Measurements from ENCODE around the gene CAST.

Gene CAST

GRCh38 chr5:96660971-96661854 lies 963 bp upstream of the CAST start:
- peak overlapping the region; percentile 93 for H3K27ac ChIP-seq
- no peak for TF ChIP-seq CTCF (conservative IDR thresholded peaks at IDR 0.05)

- peak overlapping the region; percentile 93 for H3K27ac ChIP-seq
- TF ChIP-seq CTCF (conservative IDR thresholded peaks at IDR 0.05) = no peak
Observed at GRCh38 chr5:96662725-96663518, 746 bp downstream of the CAST start.

DNA sequence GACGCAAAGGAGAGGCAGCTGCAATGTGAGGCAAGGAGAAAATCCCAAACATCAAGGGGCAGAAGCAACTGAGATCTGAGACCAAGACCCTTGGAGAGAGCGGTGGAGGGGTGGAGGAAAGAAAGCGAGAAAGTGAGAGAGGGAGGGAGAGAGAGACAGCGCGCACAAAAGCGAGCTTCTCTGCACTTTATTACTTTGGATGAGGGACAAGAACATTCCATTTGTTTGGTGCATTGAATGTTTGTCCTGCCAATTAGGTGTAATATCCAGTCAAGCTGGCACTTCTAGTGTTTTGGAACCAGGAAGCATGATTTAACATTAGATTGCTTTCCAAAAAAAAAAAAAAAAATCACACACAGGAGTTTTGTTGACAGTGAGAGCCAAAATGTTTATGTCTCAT lies 1.4 kb downstream of the CAST start:
- peak overlapping the region; percentile 93 for H3K27ac ChIP-seq
- TF ChIP-seq CTCF (conservative IDR thresholded peaks at IDR 0.05) = no peak

- no peak for TF ChIP-seq CTCF (conservative IDR thresholded peaks at IDR 0.05)
- peak overlapping the region; percentile 93 for H3K27ac ChIP-seq
Observed at GRCh38 chr5:96664669-96665068, 2.5 kb downstream of the CAST start.

- no peak overlapping the region for H3K27ac ChIP-seq
- no peak for TF ChIP-seq CTCF (conservative IDR thresholded peaks at IDR 0.05)
Observed at GRCh38 chr5:96668725-96669124, 6.5 kb downstream of the CAST start.

- no peak for TF ChIP-seq CTCF (conservative IDR thresholded peaks at IDR 0.05)
- H3K27ac ChIP-seq = no peak overlapping the region
Observed at GRCh38 chr5:96669909-96670308, 7.7 kb downstream of the CAST start.

DNA sequence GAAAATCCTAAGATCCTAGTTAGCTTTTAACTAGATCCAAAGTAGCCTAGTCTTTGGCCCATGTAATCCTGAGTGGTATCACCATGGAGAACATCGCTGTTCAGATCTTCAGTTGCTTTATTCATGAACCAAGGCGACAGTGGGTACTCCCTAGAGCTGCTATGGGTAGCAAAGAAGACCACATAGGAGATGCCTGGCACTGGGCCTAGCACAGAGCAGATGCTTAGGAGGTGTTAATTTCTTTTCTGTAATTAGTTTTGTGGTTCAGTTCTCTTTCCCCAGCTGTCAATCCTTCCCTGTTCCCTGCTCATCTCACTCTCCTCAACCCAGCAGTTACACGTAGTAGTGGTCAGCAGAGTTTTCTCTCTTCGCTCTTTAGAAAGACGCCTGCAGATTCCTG lies 9.3 kb downstream of the CAST start:
- TF ChIP-seq CTCF (conservative IDR thresholded peaks at IDR 0.05) = no peak
- H3K27ac ChIP-seq = 0 out of 2 replicates have a peak overlapping the region, but pooled peaks have one; percentile 10

All from VCaP (cell line).